22Rv1 (cell line): ENCODE results near the gene MAN2A2.

Source experiments
- ZFX ChIP-seq: fragments of 450-650 bp; IDR thresholded peaks from 2 replicates; pipeline ENCODE4 v1.6.1; 2017; ENCODE audit warnings: antibody characterized with exemption, borderline replicate concordance
- TF ChIP-seq, protein P1 (sequence below): fragments of 450-650 bp; IDR thresholded peaks from 2 replicates; pipeline ENCODE4 v1.5.1; 2017; ENCODE audit warnings: mild to moderate bottlenecking

DNA sequence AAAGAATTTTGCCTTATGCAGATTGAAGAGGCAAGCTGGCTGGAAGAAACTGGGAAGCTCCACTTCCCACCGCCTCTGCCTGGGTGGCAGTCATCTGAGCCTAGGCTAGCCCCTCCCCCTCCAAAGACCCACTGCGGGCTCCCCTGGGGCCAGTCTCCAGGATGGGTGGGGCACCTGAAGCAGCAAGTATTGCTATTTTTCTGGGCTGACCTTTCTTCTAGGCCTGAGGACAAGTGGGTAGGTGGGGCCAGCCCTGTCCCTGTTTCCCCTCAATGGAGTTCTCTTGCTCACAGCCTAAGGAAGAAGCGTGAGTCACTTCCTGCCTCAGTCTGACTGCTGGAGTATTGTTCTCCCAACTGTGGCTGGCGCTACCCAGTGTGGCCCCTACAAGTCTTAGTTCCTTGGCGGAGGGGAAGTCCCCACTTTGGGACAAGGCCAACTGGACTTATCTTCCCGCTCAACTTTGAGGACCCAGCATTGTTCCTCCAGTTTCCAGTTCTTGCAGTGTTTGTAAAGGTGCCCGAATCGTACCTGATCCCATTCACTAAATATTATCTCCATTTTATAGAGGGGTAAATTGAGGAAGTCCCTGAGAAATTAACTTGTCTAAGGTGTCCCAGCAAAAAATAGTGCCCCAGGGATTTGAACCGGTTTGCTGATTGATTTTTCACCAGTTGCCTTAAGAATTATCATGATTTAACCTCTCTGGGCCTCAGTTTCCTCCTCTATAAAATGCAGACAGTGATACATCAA lies 33.3 kb upstream of the MAN2A2 start:
- TF ChIP-seq, protein P1, sequence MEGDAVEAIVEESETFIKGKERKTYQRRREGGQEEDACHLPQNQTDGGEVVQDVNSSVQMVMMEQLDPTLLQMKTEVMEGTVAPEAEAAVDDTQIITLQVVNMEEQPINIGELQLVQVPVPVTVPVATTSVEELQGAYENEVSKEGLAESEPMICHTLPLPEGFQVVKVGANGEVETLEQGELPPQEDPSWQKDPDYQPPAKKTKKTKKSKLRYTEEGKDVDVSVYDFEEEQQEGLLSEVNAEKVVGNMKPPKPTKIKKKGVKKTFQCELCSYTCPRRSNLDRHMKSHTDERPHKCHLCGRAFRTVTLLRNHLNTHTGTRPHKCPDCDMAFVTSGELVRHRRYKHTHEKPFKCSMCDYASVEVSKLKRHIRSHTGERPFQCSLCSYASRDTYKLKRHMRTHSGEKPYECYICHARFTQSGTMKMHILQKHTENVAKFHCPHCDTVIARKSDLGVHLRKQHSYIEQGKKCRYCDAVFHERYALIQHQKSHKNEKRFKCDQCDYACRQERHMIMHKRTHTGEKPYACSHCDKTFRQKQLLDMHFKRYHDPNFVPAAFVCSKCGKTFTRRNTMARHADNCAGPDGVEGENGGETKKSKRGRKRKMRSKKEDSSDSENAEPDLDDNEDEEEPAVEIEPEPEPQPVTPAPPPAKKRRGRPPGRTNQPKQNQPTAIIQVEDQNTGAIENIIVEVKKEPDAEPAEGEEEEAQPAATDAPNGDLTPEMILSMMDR, result 0 out of 2 replicates have a peak, but pooled peaks have one; percentile 5
- TF ChIP-seq ZFX, result no peak
